HG03565 (cell line): ENCODE data around the gene PRPS1.
"Not testable (repeated sequence)": the region's sequence is repeated elsewhere in the genome, so short reads cannot be mapped to it uniquely, and the experiment has no call there.

ENCODE experiments used
- ATAC-seq: cut with Tn5 transposase; IDR thresholded peaks from one replicate; pipeline ENCODE4 v1.9.1; 2021; ENCODE audit warnings: mild to moderate bottlenecking, moderate library complexity; ENCODE audit not compliant: unreplicated experiment

Gene PRPS1

GRCh38 chrX:107674480-107675364 lies 46.4 kb downstream of the PRPS1 start:
- peak; percentile 0 for ATAC-seq

GRCh38 chrX:107675365-107675654 lies 47.0 kb downstream of the PRPS1 start:
- ATAC-seq, result no peak

GRCh38 chrX:107675823-107676555 lies 47.7 kb downstream of the PRPS1 start:
- no peak for ATAC-seq

GRCh38 chrX:107676559-107677378 lies 48.5 kb downstream of the PRPS1 start:
- peak; percentile 22 for ATAC-seq

GRCh38 chrX:107677501-107677901 lies 49.2 kb downstream of the PRPS1 start:
- no peak for ATAC-seq

GRCh38 chrX:107677909-107678308 lies 49.6 kb downstream of the PRPS1 start:
- ATAC-seq, result no peak

- no peak for ATAC-seq
These were observed 50.8 kb downstream of the PRPS1 start for GRCh38 chrX:107678957-107679740.

GRCh38 chrX:107682256-107682655 lies 53.9 kb downstream of the PRPS1 start:
- ATAC-seq, result no peak

GRCh38 chrX:107683124-107683895 lies 55.0 kb downstream of the PRPS1 start:
- ATAC-seq, result no peak

GRCh38 chrX:107683931-107684330 lies 55.6 kb downstream of the PRPS1 start:
- no peak for ATAC-seq

- peak; percentile 75 for ATAC-seq
These were observed 56.7 kb downstream of the PRPS1 start for GRCh38 chrX:107684956-107685385.

- ATAC-seq, result not testable (repeated sequence)
These were observed 57.3 kb downstream of the PRPS1 start for GRCh38 chrX:107685586-107685985.

- ATAC-seq, result no peak
These were observed 57.7 kb downstream of the PRPS1 start for GRCh38 chrX:107686026-107686425.

- ATAC-seq, result no peak
These were observed 58.5 kb downstream of the PRPS1 start for GRCh38 chrX:107686792-107687191.

GRCh38 chrX:107687445-107687844 lies 59.1 kb downstream of the PRPS1 start:
- ATAC-seq, result no peak

GRCh38 chrX:107691024-107691448 lies 62.7 kb downstream of the PRPS1 start:
- no peak for ATAC-seq

- ATAC-seq, result no peak
These were observed 71.3 kb downstream of the PRPS1 start for GRCh38 chrX:107699616-107700015.

- ATAC-seq, result no peak
These were observed 72.0 kb downstream of the PRPS1 start for GRCh38 chrX:107700317-107700774.
